Smooth muscle cell (in vitro differentiated cells): Measurements from ENCODE around the gene CNTNAP2. TPM values are rescaled to one million over a fixed set of nuclear protein-coding genes. Genes with fewer than 3 reads are reported as not detected.

Experiments
- DNase-seq: peaks from one replicate; lab custom pipeline; 2025; ENCODE audit not compliant: unreplicated experiment; lab: John Stamatoyannopoulos, UW
- H2AFZ ChIP-seq: fragments of 200-600 bp; sonication (generic); 2 replicates; pipeline ENCODE4 v1.6.0; 2016; ENCODE audit warnings: antibody characterized with exemption, low read depth, mild to moderate bottlenecking
- H3F3A ChIP-seq: fragments of 200-600 bp; sonication (generic); 2 replicates; pipeline ENCODE4 v1.6.0; 2017; ENCODE audit warnings: antibody characterized with exemption, low read depth
- H3K27ac ChIP-seq: fragments of 200-600 bp; sonication (generic); 2 replicates; pipeline ENCODE4 v1.5.1; 2016; ENCODE audit warnings: low read depth, mild to moderate bottlenecking
- H3K27me3 ChIP-seq: fragments of 200-600 bp; sonication (generic); 2 replicates; pipeline ENCODE4 v1.6.1; 2016; ENCODE audit warnings: low read depth, mild to moderate bottlenecking
- H3K36me3 ChIP-seq: fragments of 200-600 bp; sonication (generic); 2 replicates; pipeline ENCODE4 v1.5.1; 2016; ENCODE audit warnings: low read depth
- H3K4me1 ChIP-seq: fragments of 200-600 bp; sonication (generic); 2 replicates; pipeline ENCODE4 v1.5.1; 2016; ENCODE audit warnings: low read depth
- H3K4me2 ChIP-seq: fragments of 200-600 bp; sonication (generic); 2 replicates; pipeline ENCODE4 v1.6.0; 2016; ENCODE audit warnings: mild to moderate bottlenecking
- H3K4me3 ChIP-seq: fragments of 200-600 bp; sonication (generic); 2 replicates; pipeline ENCODE4 v1.5.1; 2016; ENCODE audit warnings: mild to moderate bottlenecking
- H3K79me2 ChIP-seq: fragments of 200-600 bp; sonication (generic); 2 replicates; pipeline ENCODE4 v1.6.0; 2016; ENCODE audit warnings: low read depth, mild to moderate bottlenecking
- H3K9ac ChIP-seq: fragments of 200-600 bp; sonication (generic); 2 replicates; pipeline ENCODE4 v1.6.0; 2016; ENCODE audit warnings: low read depth
- H3K9me3 ChIP-seq: fragments of 200-600 bp; sonication (generic); replicated peaks from 2 replicates; pipeline ENCODE4 v1.5.1; 2016; ENCODE audit warnings: low read depth
- H4K20me1 ChIP-seq: fragments of 200-600 bp; sonication (generic); 2 replicates; pipeline ENCODE4 v1.6.0; 2016; ENCODE audit warnings: low read depth
- WGBS: methylation state at CpG from one replicate; pipeline ENCODE4 v1.1.7; 2016; ENCODE audit warnings: low lambda C conversion rate; 5-methylcytosine and 5-hydroxymethylcytosine counted together
- polyA plus RNA-seq: library from polyadenylated mRNA; unstranded; fragments of >200 nt; fragmentation: Nextera tagmentation; extraction: Ambion mirVana; gene quantifications from 2 replicates; pipeline ENCODE4 v1.2.1, GENCODE V29; 2016
- total RNA-seq: library from RNA; depleted of rRNA; stranded (reverse); fragments of >200 nt; gene quantifications from 2 replicates; pipeline ENCODE4 v1.2.3, GENCODE V29; 2014
- TF ChIP-seq, protein P1 (sequence below): fragments of 200-600 bp; sonication (generic); IDR thresholded peaks from 2 replicates; pipeline ENCODE4 v1.5.1; 2017; ENCODE audit warnings: borderline replicate concordance, mild to moderate bottlenecking, antibody characterized with exemption; ENCODE audit not compliant: insufficient read depth, poor library complexity, severe bottlenecking

Gene CNTNAP2
- total and polyA plus RNA-seq, 2 experiments from 2014 or later = 1.7 to 9.0 TPM

DNA sequence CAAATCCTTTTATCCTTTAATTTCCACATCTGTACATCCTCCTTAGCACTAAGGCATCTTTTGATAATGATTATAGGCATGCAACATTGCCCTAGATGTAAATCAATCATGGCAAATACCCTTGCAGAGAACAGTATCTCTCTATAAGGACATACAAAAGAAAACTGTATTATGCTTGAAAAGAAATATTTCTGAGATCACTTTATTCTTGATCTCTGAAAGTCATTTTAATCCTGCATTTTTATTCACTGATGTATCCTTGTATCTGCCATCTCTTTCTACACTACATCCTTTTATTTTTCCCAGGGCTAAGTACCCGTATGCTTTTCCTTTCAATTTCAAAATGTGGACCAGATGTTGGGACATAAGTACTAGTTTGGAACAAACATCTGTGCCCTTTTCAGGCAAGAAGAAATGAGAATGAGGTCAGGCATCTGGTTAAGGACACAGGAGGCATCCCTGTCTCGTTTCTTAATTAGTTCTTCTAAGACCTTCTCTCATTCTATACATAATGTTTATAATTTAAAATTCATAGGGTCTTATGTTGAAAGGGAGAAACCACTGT is 338.6 kb downstream of the CNTNAP2 start:
- Histone ChIP-seq H3K27me3 (no peaks in the 10 kb centered on the region), H3K9me3 (no peaks in the 10 kb centered on the region), H2AFZ (no peak overlapping the region), H3K4me3 (no peak overlapping the region), H3K4me2 (no peak overlapping the region), H3K79me2 (no peaks in the 10 kb centered on the region), H3K27ac (no peak overlapping the region), H3F3A (no peaks in the 10 kb centered on the region), H4K20me1 (no peaks in the 10 kb centered on the region), H3K4me1 (no peaks in the 10 kb centered on the region), H3K36me3 (no peaks in the 10 kb centered on the region), H3K9ac (no peak overlapping the region)
- DNase-seq = no peak
- TF ChIP-seq, protein P1, sequence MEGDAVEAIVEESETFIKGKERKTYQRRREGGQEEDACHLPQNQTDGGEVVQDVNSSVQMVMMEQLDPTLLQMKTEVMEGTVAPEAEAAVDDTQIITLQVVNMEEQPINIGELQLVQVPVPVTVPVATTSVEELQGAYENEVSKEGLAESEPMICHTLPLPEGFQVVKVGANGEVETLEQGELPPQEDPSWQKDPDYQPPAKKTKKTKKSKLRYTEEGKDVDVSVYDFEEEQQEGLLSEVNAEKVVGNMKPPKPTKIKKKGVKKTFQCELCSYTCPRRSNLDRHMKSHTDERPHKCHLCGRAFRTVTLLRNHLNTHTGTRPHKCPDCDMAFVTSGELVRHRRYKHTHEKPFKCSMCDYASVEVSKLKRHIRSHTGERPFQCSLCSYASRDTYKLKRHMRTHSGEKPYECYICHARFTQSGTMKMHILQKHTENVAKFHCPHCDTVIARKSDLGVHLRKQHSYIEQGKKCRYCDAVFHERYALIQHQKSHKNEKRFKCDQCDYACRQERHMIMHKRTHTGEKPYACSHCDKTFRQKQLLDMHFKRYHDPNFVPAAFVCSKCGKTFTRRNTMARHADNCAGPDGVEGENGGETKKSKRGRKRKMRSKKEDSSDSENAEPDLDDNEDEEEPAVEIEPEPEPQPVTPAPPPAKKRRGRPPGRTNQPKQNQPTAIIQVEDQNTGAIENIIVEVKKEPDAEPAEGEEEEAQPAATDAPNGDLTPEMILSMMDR = no peak
- WGBS = 68% methylated on average over 2 of the region's 2 CpGs

DNA sequence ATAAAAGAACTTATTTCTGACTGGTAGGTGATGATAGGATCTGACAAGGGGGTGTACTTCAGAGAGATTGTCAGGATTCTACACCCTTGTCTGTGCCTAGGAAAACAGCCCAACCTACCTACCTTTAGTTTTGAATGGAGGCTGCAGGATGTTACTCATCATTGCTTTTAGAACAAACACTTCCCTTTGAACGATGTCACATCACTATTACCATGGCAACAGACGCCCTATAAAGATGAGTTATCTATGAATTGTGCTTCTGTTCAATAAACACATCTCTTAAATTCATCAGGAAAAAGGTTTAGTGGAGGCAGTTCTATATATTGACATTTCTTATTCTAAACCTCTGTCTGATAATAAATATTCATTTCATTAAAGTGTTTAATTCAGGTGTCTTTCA is 362.4 kb downstream of the CNTNAP2 start:
- no peak overlapping the region for H2AFZ ChIP-seq
- no peaks in the 10 kb centered on the region for H3K27me3 ChIP-seq
- no peak for DNase-seq
- no peak overlapping the region for H3K4me2 ChIP-seq
- no peaks in the 10 kb centered on the region for H4K20me1 ChIP-seq
- no peaks in the 10 kb centered on the region for H3F3A ChIP-seq
- 30% methylated on average over 2 of the region's 2 CpGs for WGBS
- H3K79me2 ChIP-seq = no peaks in the 10 kb centered on the region
- TF ChIP-seq, protein P1 = no peak
- no peak overlapping the region for H3K27ac ChIP-seq
- no peak overlapping the region for H3K4me3 ChIP-seq
- H3K4me1 ChIP-seq = no peaks in the 10 kb centered on the region
- H3K9ac ChIP-seq = no peak overlapping the region
- H3K9me3 ChIP-seq = no peaks in the 10 kb centered on the region
- H3K36me3 ChIP-seq = no peaks in the 10 kb centered on the region

DNA sequence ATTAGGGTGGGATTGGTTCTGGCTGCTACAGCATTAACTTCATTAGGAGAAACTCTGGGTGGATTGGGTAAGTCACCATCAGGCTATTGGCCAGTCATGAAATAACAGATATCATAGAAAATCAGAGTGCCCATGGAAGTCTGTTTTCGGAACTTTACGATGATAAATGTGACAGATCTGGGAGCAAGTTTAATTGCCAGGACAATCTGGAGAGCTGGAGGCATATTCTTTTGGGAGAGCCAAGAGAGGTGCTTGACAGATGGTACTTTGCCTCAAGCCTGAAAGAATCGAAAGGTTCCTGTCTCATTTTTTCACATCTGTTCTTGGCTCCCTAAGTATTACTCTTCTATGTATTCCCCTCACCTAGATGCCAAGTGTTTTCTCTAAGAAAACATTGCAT is 369.9 kb downstream of the CNTNAP2 start:
- Histone ChIP-seq H3K4me2 (no peak overlapping the region), H2AFZ (no peak overlapping the region), H3K9ac (no peak overlapping the region), H3K4me1 (no peaks in the 10 kb centered on the region), H3K27ac (no peak overlapping the region), H3F3A (no peaks in the 10 kb centered on the region), H3K36me3 (no peaks in the 10 kb centered on the region), H3K4me3 (no peak overlapping the region), H3K27me3 (no peaks in the 10 kb centered on the region), H3K9me3 (no peaks in the 10 kb centered on the region), H3K79me2 (no peaks in the 10 kb centered on the region), H4K20me1 (no peaks in the 10 kb centered on the region)
- DNase-seq = no peak
- 91% methylated on average over 3 of the region's 3 CpGs for WGBS
- TF ChIP-seq, protein P1 = no peak

DNA sequence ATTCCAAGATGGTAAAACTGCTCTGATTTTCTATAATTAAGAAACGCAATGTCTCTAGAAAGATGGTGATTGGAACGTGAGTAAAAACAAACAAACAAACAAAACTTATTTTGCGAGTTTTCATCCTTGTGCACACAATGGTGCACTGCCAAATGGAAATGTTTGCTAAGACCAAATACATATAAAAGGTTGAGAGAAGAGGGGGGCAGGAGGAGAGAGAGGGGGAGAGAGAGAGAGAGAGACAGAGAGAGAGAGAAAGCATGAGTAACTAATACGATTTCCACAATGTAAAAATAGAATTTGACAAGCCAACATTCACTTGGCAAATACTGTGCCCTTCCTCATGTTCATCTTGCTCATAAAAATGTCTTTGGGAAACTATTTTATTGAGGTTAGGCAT is 375.4 kb downstream of the CNTNAP2 start:
- Histone ChIP-seq H3K9me3 (no peaks in the 10 kb centered on the region), H3K4me1 (no peaks in the 10 kb centered on the region), H4K20me1 (no peaks in the 10 kb centered on the region), H3K27ac (no peak overlapping the region), H2AFZ (no peak overlapping the region), H3K9ac (no peak overlapping the region), H3K79me2 (no peaks in the 10 kb centered on the region), H3K27me3 (no peaks in the 10 kb centered on the region), H3F3A (no peaks in the 10 kb centered on the region), H3K4me2 (no peak overlapping the region), H3K4me3 (no peak overlapping the region), H3K36me3 (no peaks in the 10 kb centered on the region)
- DNase-seq = no peak
- 77% methylated on average over 4 of the region's 4 CpGs for WGBS
- TF ChIP-seq, protein P1 = no peak
